HG03460 (cell line): ENCODE data around the gene STARD8.
"Not testable (repeated sequence)": the region's sequence is repeated elsewhere in the genome, so short reads cannot be mapped to it uniquely, and the experiment has no call there.

Experiments used
- ATAC-seq: cut with Tn5 transposase; IDR thresholded peaks from one replicate; pipeline ENCODE4 v1.9.1; 2021; ENCODE audit not compliant: unreplicated experiment

STARD8 gene

GRCh38 chrX:68659385-68659784 is 11.9 kb downstream of the STARD8 start:
- no peak for ATAC-seq

- ATAC-seq, result no peak
These were observed 12.3 kb downstream of the STARD8 start for GRCh38 chrX:68659786-68660185.

GRCh38 chrX:68660746-68661145 is 13.3 kb downstream of the STARD8 start:
- ATAC-seq, result no peak

- no peak for ATAC-seq
These were observed 18.0 kb downstream of the STARD8 start for GRCh38 chrX:68665502-68665901.

- no peak for ATAC-seq
These were observed 19.1 kb downstream of the STARD8 start for GRCh38 chrX:68666580-68666979.

- no peak for ATAC-seq
These were observed 21.8 kb downstream of the STARD8 start for GRCh38 chrX:68669094-68669860.

GRCh38 chrX:68669871-68670270 is 22.4 kb downstream of the STARD8 start:
- no peak for ATAC-seq

- ATAC-seq, result no peak
These were observed 23.8 kb downstream of the STARD8 start for GRCh38 chrX:68671221-68671620.

- no peak for ATAC-seq
These were observed 25.3 kb downstream of the STARD8 start for GRCh38 chrX:68672581-68673318.

GRCh38 chrX:68675571-68675970 is 28.1 kb downstream of the STARD8 start:
- ATAC-seq, result no peak

GRCh38 chrX:68676335-68676734 is 28.9 kb downstream of the STARD8 start:
- no peak for ATAC-seq

- ATAC-seq, result no peak
These were observed 30.5 kb downstream of the STARD8 start for GRCh38 chrX:68677998-68678397.

GRCh38 chrX:68681443-68681941 is 34.0 kb downstream of the STARD8 start:
- no peak for ATAC-seq

GRCh38 chrX:68682790-68683189 is 35.3 kb downstream of the STARD8 start:
- ATAC-seq, result no peak

GRCh38 chrX:68683580-68683979 is 36.1 kb downstream of the STARD8 start:
- no peak for ATAC-seq

- no peak for ATAC-seq
These were observed 36.9 kb downstream of the STARD8 start for GRCh38 chrX:68684291-68684918.

GRCh38 chrX:68684919-68685304 is 37.4 kb downstream of the STARD8 start:
- ATAC-seq, result no peak

GRCh38 chrX:68685685-68686084 is 38.2 kb downstream of the STARD8 start:
- ATAC-seq, result no peak

GRCh38 chrX:68686097-68686977 is 38.9 kb downstream of the STARD8 start:
- ATAC-seq, result no peak

GRCh38 chrX:68688931-68689330 is 41.5 kb downstream of the STARD8 start:
- ATAC-seq, result not testable (repeated sequence)
